Measurements from ENCODE around the gene ALAD. TPM values are rescaled to one million over a fixed set of nuclear protein-coding genes. Genes with fewer than 3 reads are reported as not detected.
A peak's percentile ranks its signal among the peaks of the same experiment; 100 is the strongest.

The ALAD gene
- total RNA-seq, 6 experiments from 2014 or later: 27.8 to 31.0 (median 30.3) TPM

GRCh38 chr9:113425072-113425471 lies 24.0 kb upstream of the ALAD start:
- no peak for TF ChIP-seq CTCF (IDR thresholded peaks at IDR 0.05)
- Mint-ChIP-seq H3K27ac (no peak overlapping the region), H3K4me1 (ENCODE audit: low read depth) (no peaks in the 10 kb centered on the region), H3K4me3 (no peak overlapping the region), H3K36me3 (ENCODE audit: low read depth) (no peaks in the 10 kb centered on the region), H3K27me3 (ENCODE audit: insufficient read depth) (peaks cover 34% of the 10 kb centered on the region), H3K9me3 (no peaks in the 10 kb centered on the region)
- no peak for DNase-seq

DNA sequence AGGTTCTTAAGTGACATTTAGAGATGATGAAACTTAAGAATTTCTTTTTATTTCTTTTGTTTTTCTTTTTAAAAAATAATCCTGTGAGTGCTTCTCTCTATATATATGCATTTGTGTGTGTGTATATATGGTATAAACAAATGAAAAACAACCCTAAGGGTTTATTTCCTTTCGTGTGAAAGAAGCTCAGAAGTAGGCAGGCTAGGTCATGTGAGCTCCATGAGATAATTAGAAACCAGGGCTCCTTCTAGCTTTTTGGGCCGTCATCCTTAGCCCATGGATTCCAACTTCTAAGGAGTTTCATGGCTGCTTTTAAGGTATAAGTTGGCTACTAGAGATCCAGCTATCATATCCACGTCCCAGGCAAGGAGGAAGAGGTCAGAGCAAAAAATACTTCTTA lies 20.6 kb upstream of the ALAD start:
- no peak for DNase-seq
- Mint-ChIP-seq H3K27ac (no peak overlapping the region), H3K4me3 (no peak overlapping the region), H3K27me3 (ENCODE audit: insufficient read depth) (peaks cover 33% of the 10 kb centered on the region), H3K36me3 (ENCODE audit: low read depth) (no peaks in the 10 kb centered on the region), H3K9me3 (no peaks in the 10 kb centered on the region), H3K4me1 (ENCODE audit: low read depth) (no peaks in the 10 kb centered on the region)
- TF ChIP-seq CTCF (IDR thresholded peaks at IDR 0.05): no peak

- no peaks in the 10 kb centered on the region for H3K36me3 Mint-ChIP-seq (ENCODE audit: low read depth)
- H3K27ac Mint-ChIP-seq: no peak overlapping the region
- DNase-seq: no peak
- no peaks in the 10 kb centered on the region for H3K4me1 Mint-ChIP-seq (ENCODE audit: low read depth)
- H3K4me3 Mint-ChIP-seq: no peak overlapping the region
- TF ChIP-seq CTCF (IDR thresholded peaks at IDR 0.05): peak; percentile 26; the same call in 1 of the 2 replicates
- peaks cover 5% of the 10 kb centered on the region for H3K27me3 Mint-ChIP-seq (ENCODE audit: insufficient read depth)
- no peaks in the 10 kb centered on the region for H3K9me3 Mint-ChIP-seq
Measured at GRCh38 chr9:113417370-113417769, 16.3 kb upstream of the ALAD start.

DNA sequence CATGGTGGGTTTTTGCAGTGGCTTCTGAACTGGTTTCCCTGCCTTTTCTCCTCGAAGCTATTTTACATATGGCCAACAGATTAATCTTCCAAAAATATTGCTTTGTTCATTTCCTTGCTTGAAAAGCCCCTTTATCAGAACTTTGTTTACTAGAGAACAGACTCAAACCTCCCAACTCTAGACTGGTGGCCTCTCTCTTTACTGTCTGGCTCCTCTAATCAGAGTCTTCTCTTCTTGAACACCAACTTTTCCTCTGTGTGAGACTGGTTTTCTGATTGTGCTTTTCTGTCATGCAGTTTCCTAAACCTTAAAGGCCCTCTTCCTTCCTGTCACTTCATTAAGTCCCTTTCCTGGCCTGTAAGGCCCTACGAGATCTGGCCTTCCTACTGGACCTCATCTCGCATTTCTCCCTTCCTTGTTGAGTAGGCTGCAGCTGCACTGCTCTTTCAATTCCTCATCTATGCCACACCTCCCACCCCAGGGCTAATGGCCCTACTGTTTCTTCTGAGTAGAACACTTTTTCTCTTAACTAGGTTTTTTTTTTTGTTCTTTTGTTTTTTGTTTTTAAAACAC lies 15.2 kb upstream of the ALAD start:
- Mint-ChIP-seq H3K4me1 (ENCODE audit: low read depth) (no peaks in the 10 kb centered on the region), H3K27ac (no peak overlapping the region), H3K27me3 (ENCODE audit: insufficient read depth) (no peaks in the 10 kb centered on the region), H3K36me3 (ENCODE audit: low read depth) (no peaks in the 10 kb centered on the region), H3K4me3 (no peak overlapping the region), H3K9me3 (no peaks in the 10 kb centered on the region)
- TF ChIP-seq CTCF (IDR thresholded peaks at IDR 0.05): no peak
- no peak for DNase-seq

DNA sequence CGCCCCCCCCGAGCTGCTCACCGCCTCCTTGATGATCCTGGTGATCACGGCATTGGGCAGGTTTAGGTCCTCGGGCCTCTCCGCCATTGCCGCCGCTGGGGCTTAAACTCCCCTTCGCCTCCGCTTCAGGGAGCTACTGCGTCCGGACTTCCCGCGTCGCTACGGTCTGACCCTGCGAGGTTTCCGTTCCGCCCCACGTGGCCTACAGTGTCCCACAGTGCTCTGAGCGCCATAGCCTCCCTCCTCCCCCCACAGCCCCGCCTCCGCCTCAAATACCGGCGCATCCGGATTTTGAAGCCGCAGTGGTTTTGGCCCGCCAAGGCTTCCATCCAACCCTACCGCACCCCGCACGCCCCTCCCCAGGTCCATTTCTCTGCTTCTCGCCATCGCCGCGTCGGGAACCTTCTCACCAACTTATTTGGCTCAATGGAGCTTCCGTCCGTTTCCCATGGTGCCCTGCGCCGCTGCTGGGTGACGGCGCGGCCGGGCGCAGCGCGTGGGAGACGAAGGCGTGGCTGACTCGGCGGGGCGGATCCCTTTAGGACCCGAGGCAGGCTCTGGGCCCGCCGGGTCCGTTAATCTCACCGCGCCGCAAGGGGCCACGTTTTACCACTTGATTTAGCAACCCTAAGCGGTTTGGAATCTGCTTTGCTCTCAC lies 9.3 kb upstream of the ALAD start, which contains the start of the genes C9orf43 and POLE3:
TSS of gene C9orf43 (plus strand) at position 541 of the 658 bp plus-strand sequence. CDS start 2,747 bp downstream, outside the sequence.
TSS of gene POLE3 (minus strand) at position 469 of the 658 bp plus-strand sequence. CDS start at position 87, 382 bp downstream.
- H3K27ac Mint-ChIP-seq: peak within 1 kb of the TSS; percentile 99
- H3K4me1 Mint-ChIP-seq (ENCODE audit: low read depth): peaks cover 32% of the 10 kb centered on the region
- H3K36me3 Mint-ChIP-seq (ENCODE audit: low read depth): peaks cover 24% of the 10 kb centered on the region
- TF ChIP-seq CTCF (IDR thresholded peaks at IDR 0.05): no peak
- H3K9me3 Mint-ChIP-seq: no peaks in the 10 kb centered on the region
- H3K27me3 Mint-ChIP-seq (ENCODE audit: insufficient read depth): peaks cover 1% of the 10 kb centered on the region; the same call in 1 of the 2 replicates
- DNase-seq: peak; percentile 94
- H3K4me3 Mint-ChIP-seq: peak within 1 kb of the TSS; percentile 95
